SK-N-SH treated with all-trans-retinoic acid at 6 μM for 48 hours (cell line): ENCODE data around the gene MELK.
A peak's percentile ranks its signal among the peaks of the same experiment; 100 is the strongest.

ENCODE experiments used
- ATAC-seq: fragments of 200-7000 bp; cut with Tn5 transposase; 3 replicates; pipeline ENCODE4 v1.9.1; 2020; ENCODE audit warnings: mild to moderate bottlenecking, moderate library complexity
- ARNTL ChIP-seq: fragments of 450-650 bp; formaldehyde crosslinking; IDR thresholded peaks from 2 replicates; pipeline ENCODE4 v1.5.0; 2020; ENCODE audit warnings: low read depth, mild to moderate bottlenecking, moderate library complexity, borderline replicate concordance
- BACH2 ChIP-seq: fragments of 250-450 bp; sonication (Bioruptor Pico); IDR thresholded peaks from 2 replicates; pipeline ENCODE4 v1.9.0; 2021; ENCODE audit warnings: mild to moderate bottlenecking, borderline replicate concordance
- CSDC2 ChIP-seq: fragments of 250-450 bp; sonication (Bioruptor Pico); IDR thresholded peaks from 2 replicates; pipeline ENCODE4 v1.5.0; 2020; ENCODE audit warnings: mild to moderate bottlenecking, moderate library complexity
- CSRNP3 ChIP-seq: fragments of 250-450 bp; sonication (Bioruptor Pico); IDR thresholded peaks from 2 replicates; pipeline ENCODE4 v1.5.1; 2021; ENCODE audit warnings: mild to moderate bottlenecking, moderate library complexity
- ESRRG ChIP-seq: fragments of 250-450 bp; sonication (Bioruptor Pico); IDR thresholded peaks from 2 replicates; pipeline ENCODE4 v1.6.1; 2021; ENCODE audit warnings: mild to moderate bottlenecking
- GLIS3 ChIP-seq: fragments of 250-450 bp; sonication (Bioruptor Pico); IDR thresholded peaks from 2 replicates; pipeline ENCODE4 v1.5.0; 2020; ENCODE audit warnings: mild to moderate bottlenecking, moderate library complexity
- OSR1 ChIP-seq: fragments of 250-450 bp; sonication (Bioruptor Pico); IDR thresholded peaks from 2 replicates; pipeline ENCODE4 v1.8.0; 2022; ENCODE audit warnings: moderate library complexity, mild to moderate bottlenecking, inconsistent platforms
- PPARA ChIP-seq: fragments of 250-450 bp; sonication (Bioruptor Pico); IDR thresholded peaks from 2 replicates; pipeline ENCODE4 v1.5.0; 2020; ENCODE audit warnings: mild to moderate bottlenecking, borderline replicate concordance
- RARB ChIP-seq: fragments of 250-450 bp; sonication (Bioruptor Pico); IDR thresholded peaks from 2 replicates; pipeline ENCODE4 v1.8.0; 2021; ENCODE audit warnings: mild to moderate bottlenecking, moderate library complexity
- SNAI2 ChIP-seq: fragments of 250-450 bp; sonication (Bioruptor Pico); IDR thresholded peaks from 2 replicates; pipeline ENCODE4 v1.5.0; 2020; ENCODE audit warnings: mild to moderate bottlenecking, moderate library complexity
- TCF4 ChIP-seq: fragments of 250-450 bp; sonication (Bioruptor Pico); IDR thresholded peaks from 2 replicates; pipeline ENCODE4 v1.8.0; 2021; ENCODE audit warnings: mild to moderate bottlenecking, moderate library complexity, borderline replicate concordance
- TOX ChIP-seq: fragments of 250-450 bp; sonication (Bioruptor Pico); IDR thresholded peaks from 2 replicates; pipeline ENCODE4 v1.8.0; 2021; ENCODE audit warnings: mild to moderate bottlenecking, moderate library complexity, borderline replicate concordance
- TSHZ2 ChIP-seq: fragments of 250-450 bp; sonication (Bioruptor Pico); IDR thresholded peaks from 2 replicates; pipeline ENCODE4 v1.5.0; 2020; ENCODE audit warnings: mild to moderate bottlenecking, moderate library complexity
- ZC3H10 ChIP-seq: fragments of 250-450 bp; sonication (Bioruptor Pico); IDR thresholded peaks from 2 replicates; pipeline ENCODE4 v1.5.1; 2021; ENCODE audit warnings: mild to moderate bottlenecking, moderate library complexity
- ZFP3 ChIP-seq: fragments of 250-450 bp; sonication (Bioruptor Pico); IDR thresholded peaks from 2 replicates; pipeline ENCODE4 v1.5.0; 2020; ENCODE audit warnings: mild to moderate bottlenecking, moderate library complexity
- ZFP30 ChIP-seq: fragments of 450-650 bp; formaldehyde crosslinking; IDR thresholded peaks from 2 replicates; pipeline ENCODE4 v1.5.0; 2022; ENCODE audit warnings: mild to moderate bottlenecking, moderate library complexity
- ZNF565 ChIP-seq: fragments of 450-650 bp; formaldehyde crosslinking; conservative IDR thresholded peaks from 2 replicates; pipeline ENCODE4 v1.5.0; 2020; ENCODE audit warnings: low read depth, mild to moderate bottlenecking, moderate library complexity
- ZNF8 ChIP-seq: fragments of 450-650 bp; formaldehyde crosslinking; IDR thresholded peaks from 2 replicates; pipeline ENCODE4 v1.5.0; 2020; ENCODE audit warnings: mild to moderate bottlenecking, moderate library complexity
- TF ChIP-seq, protein P1 (sequence below): fragments of 250-450 bp; sonication (Bioruptor Pico); IDR thresholded peaks from 2 replicates; pipeline ENCODE4 v1.5.1; 2020; ENCODE audit warnings: low read depth, mild to moderate bottlenecking, moderate library complexity
- TF ChIP-seq, protein P2 (sequence below): fragments of 250-450 bp; sonication (Bioruptor Pico); IDR thresholded peaks from 2 replicates; pipeline ENCODE4 v1.8.0; 2020; ENCODE audit warnings: mild to moderate bottlenecking, moderate library complexity, borderline replicate concordance

MELK gene

GRCh38 chr9:36594213-36594612, 21.5 kb downstream of the MELK start:
- ATAC-seq = no peak
- no peak for TF ChIP-seq OSR1 (CRISPR knock-in tag)
- TF ChIP-seq, protein P1, sequence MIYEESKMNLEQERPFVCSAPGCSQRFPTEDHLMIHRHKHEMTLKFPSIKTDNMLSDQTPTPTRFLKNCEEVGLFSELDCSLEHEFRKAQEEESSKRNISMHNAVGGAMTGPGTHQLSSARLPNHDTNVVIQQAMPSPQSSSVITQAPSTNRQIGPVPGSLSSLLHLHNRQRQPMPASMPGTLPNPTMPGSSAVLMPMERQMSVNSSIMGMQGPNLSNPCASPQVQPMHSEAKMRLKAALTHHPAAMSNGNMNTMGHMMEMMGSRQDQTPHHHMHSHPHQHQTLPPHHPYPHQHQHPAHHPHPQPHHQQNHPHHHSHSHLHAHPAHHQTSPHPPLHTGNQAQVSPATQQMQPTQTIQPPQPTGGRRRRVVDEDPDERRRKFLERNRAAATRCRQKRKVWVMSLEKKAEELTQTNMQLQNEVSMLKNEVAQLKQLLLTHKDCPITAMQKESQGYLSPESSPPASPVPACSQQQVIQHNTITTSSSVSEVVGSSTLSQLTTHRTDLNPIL (CRISPR knock-in tag) = no peak
- no peak for TF ChIP-seq ZFP3
- TF ChIP-seq, protein P2, sequence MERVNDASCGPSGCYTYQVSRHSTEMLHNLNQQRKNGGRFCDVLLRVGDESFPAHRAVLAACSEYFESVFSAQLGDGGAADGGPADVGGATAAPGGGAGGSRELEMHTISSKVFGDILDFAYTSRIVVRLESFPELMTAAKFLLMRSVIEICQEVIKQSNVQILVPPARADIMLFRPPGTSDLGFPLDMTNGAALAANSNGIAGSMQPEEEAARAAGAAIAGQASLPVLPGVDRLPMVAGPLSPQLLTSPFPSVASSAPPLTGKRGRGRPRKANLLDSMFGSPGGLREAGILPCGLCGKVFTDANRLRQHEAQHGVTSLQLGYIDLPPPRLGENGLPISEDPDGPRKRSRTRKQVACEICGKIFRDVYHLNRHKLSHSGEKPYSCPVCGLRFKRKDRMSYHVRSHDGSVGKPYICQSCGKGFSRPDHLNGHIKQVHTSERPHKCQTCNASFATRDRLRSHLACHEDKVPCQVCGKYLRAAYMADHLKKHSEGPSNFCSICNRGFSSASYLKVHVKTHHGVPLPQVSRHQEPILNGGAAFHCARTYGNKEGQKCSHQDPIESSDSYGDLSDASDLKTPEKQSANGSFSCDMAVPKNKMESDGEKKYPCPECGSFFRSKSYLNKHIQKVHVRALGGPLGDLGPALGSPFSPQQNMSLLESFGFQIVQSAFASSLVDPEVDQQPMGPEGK (CRISPR knock-in tag) = no peak
- TF ChIP-seq ZFP30 (CRISPR knock-in tag) = no peak
- TF ChIP-seq RARB (CRISPR knock-in tag) = no peak
- TF ChIP-seq ARNTL (CRISPR knock-in tag) = no peak
- TF ChIP-seq ZNF8 (CRISPR knock-in tag) = no peak
- no peak for TF ChIP-seq ZNF565 (CRISPR knock-in tag)
- no peak for TF ChIP-seq CSRNP3
- no peak for TF ChIP-seq ESRRG
- no peak for TF ChIP-seq ZC3H10 (CRISPR knock-in tag)
- no peak for TF ChIP-seq BACH2 (CRISPR knock-in tag)

GRCh38 chr9:36597412-36598178, 24.9 kb downstream of the MELK start:
- peak; percentile 93 for ATAC-seq
- TF ChIP-seq CSRNP3 (no peak), GLIS3 (CRISPR knock-in tag) (no peak), TOX (no peak), TSHZ2 (no peak)

GRCh38 chr9:36598273-36598672, 25.6 kb downstream of the MELK start:
- no peak for TF ChIP-seq SNAI2 (CRISPR knock-in tag)
- TF ChIP-seq PPARA (CRISPR knock-in tag) = no peak
- no peak for TF ChIP-seq OSR1 (CRISPR knock-in tag)
- TF ChIP-seq ZFP30 (CRISPR knock-in tag) = no peak
- no peak for TF ChIP-seq CSDC2 (CRISPR knock-in tag)
- no peak for TF ChIP-seq ZNF565 (CRISPR knock-in tag)
- TF ChIP-seq, all 23 proteins: peak for 0
- ATAC-seq = no peak; the same call in 2 of the 3 replicates

GRCh38 chr9:36603006-36603405, 30.3 kb downstream of the MELK start:
- no peak for TF ChIP-seq OSR1 (CRISPR knock-in tag)
- no peak for TF ChIP-seq RARB (CRISPR knock-in tag)
- no peak for TF ChIP-seq ZFP3
- no peak for TF ChIP-seq GLIS3 (CRISPR knock-in tag)
- no peak for TF ChIP-seq CSDC2 (CRISPR knock-in tag)
- TF ChIP-seq BACH2 (CRISPR knock-in tag) = no peak
- no peak for TF ChIP-seq TCF4
- TF ChIP-seq, protein P1 (CRISPR knock-in tag) = no peak
- TF ChIP-seq ESRRG = no peak
- no peak for TF ChIP-seq PPARA (CRISPR knock-in tag)
- TF ChIP-seq, protein P2 (CRISPR knock-in tag) = no peak
- TF ChIP-seq ZNF8 (CRISPR knock-in tag) = no peak
- TF ChIP-seq CSRNP3 = no peak
- ATAC-seq = peak; percentile 47; the same call in 1 of the 3 replicates
